Non-pigmented ciliary epithelial cell (primary cell): ENCODE results near the gene GPATCH1.

Experiments
- DNase-seq: peaks from one replicate; pipeline ENCODE4 v3.0.0-alpha.2; 2010; ENCODE audit warnings: low read depth

Gene GPATCH1

GRCh38 chr19:33063356-33063752 is 17.6 kb upstream of the GPATCH1 start:
- no peak for DNase-seq

- no peak for DNase-seq
Measured at GRCh38 chr19:33063753-33064457, 17.1 kb upstream of the GPATCH1 start.

GRCh38 chr19:33064458-33064791 is 16.6 kb upstream of the GPATCH1 start:
- DNase-seq, result no peak

GRCh38 chr19:33064792-33065550 is 16.0 kb upstream of the GPATCH1 start, which contains the start of gene RHPN2:
Gene RHPN2 (minus strand): TSS chr19:33064888. CDS start chr19:33064852, 36 bp downstream.
- DNase-seq, result no peak

- no peak for DNase-seq
Measured at GRCh38 chr19:33066543-33066942, 14.4 kb upstream of the GPATCH1 start.

GRCh38 chr19:33067121-33067520 is 13.9 kb upstream of the GPATCH1 start:
- DNase-seq, result no peak

- no peak for DNase-seq
Measured at GRCh38 chr19:33071887-33072286, 9.1 kb upstream of the GPATCH1 start.

- no peak for DNase-seq
Measured at GRCh38 chr19:33075519-33075918, 5.5 kb upstream of the GPATCH1 start.

GRCh38 chr19:33085570-33086128 is 4.7 kb downstream of the GPATCH1 start:
- DNase-seq, result no peak

GRCh38 chr19:33086955-33087354 is 6.0 kb downstream of the GPATCH1 start:
- no peak for DNase-seq

- DNase-seq, result no peak
Measured at GRCh38 chr19:33089010-33089409, 8.0 kb downstream of the GPATCH1 start.

GRCh38 chr19:33090179-33090578 is 9.2 kb downstream of the GPATCH1 start:
- DNase-seq, result no peak

- DNase-seq, result no peak
Measured at GRCh38 chr19:33093420-33094210, 12.6 kb downstream of the GPATCH1 start.

GRCh38 chr19:33094436-33095067 is 13.6 kb downstream of the GPATCH1 start:
- no peak for DNase-seq

GRCh38 chr19:33096005-33096404 is 15.0 kb downstream of the GPATCH1 start:
- no peak for DNase-seq

GRCh38 chr19:33098055-33098534 is 17.1 kb downstream of the GPATCH1 start:
- no peak for DNase-seq

- DNase-seq, result no peak
Measured at GRCh38 chr19:33100894-33101644, 20.1 kb downstream of the GPATCH1 start.

- no peak for DNase-seq
Measured at GRCh38 chr19:33102893-33103292, 21.9 kb downstream of the GPATCH1 start.

- no peak for DNase-seq
Measured at GRCh38 chr19:33108161-33108560, 27.2 kb downstream of the GPATCH1 start.

- DNase-seq, result peak; percentile 65
Measured at GRCh38 chr19:33110137-33110910, 29.3 kb downstream of the GPATCH1 start.
